Breast epithelium (tissue), 4 donors: ENCODE measurements around the gene KRTAP2-4. TPM values are rescaled to one million over a fixed set of nuclear protein-coding genes. Genes with fewer than 3 reads are reported as not detected.
"Not testable (repeated sequence)": the region's sequence is repeated elsewhere in the genome, so short reads cannot be mapped to it uniquely, and the experiment has no call there.

Experiments used
- DNase-seq, 2 donors: peaks; one replicate each; pipeline ENCODE4 v3.0.0-alpha.2; 2019; ENCODE audit warnings: low spot score in 2 of 2
- H3K27ac ChIP-seq, 2 donors: fragments of 200-600 bp; sonication (generic) in 1 of 2; one replicate each; pipeline ENCODE4 v1.5.1; 2016 to 2019; ENCODE audit warnings: mild to moderate bottlenecking in 1 of 2
- H3K27me3 ChIP-seq, 2 donors: fragments of 200-600 bp; sonication (generic) in 1 of 2; one replicate each; pipeline versions ENCODE4 v1.5.1 to v1.6.0; 2017 to 2019; ENCODE audit warnings: control low read depth in 1 of 2, mild to moderate bottlenecking in 1 of 2
- H3K36me3 ChIP-seq: fragments of 200-600 bp; one replicate; pipeline ENCODE4 v1.5.1; 2019
- H3K4me1 ChIP-seq, 2 donors: fragments of 200-600 bp; sonication (generic); one replicate each; pipeline ENCODE4 v1.5.1; 2016 to 2019; ENCODE audit warnings: control low read depth in 1 of 2
- H3K4me3 ChIP-seq, 3 donors: fragments of 200-600 bp; sonication (generic); 1 replicate in 2 of 3; 2 replicates in 1 of 3; pipeline ENCODE4 v1.5.1; 2016 to 2019; ENCODE audit warnings: mild to moderate bottlenecking in 3 of 3, moderate library complexity in 2 of 3
- H3K9me3 ChIP-seq, 2 donors: fragments of 200-600 bp; sonication (generic) in 1 of 2; one replicate each; pipeline ENCODE4 v1.5.1; 2016 to 2019; ENCODE audit warnings: control low read depth in 1 of 2
- CTCF ChIP-seq, 3 donors: fragments of 450-650 bp; IDR thresholded peaks; one replicate each; pipeline ENCODE4 v1.5.1; 2016 to 2017; ENCODE audit warnings: antibody characterized with exemption in 3 of 3, mild to moderate bottlenecking in 3 of 3, moderate library complexity in 3 of 3
- POLR2A ChIP-seq: fragments of 450-650 bp; IDR thresholded peaks from one replicate; pipeline ENCODE4 v1.6.1; 2016; ENCODE audit warnings: antibody characterized with exemption, mild to moderate bottlenecking, moderate library complexity
- POLR2AphosphoS5 ChIP-seq, 3 donors: sonication (generic); formaldehyde crosslinking; IDR thresholded peaks; one replicate each; pipeline ENCODE4 v1.6.1; 2017; ENCODE audit warnings: antibody characterized with exemption in 3 of 3
- intact Hi-C: fragments of 100-400 bp; cut with DNase I; formaldehyde crosslinking; loops from one replicate; pipeline ENCODE4 v1.15.1; 2023; ENCODE audit warnings: low total_unique reads
- total RNA-seq, 3 donors: library from RNA; depleted of rRNA; stranded (reverse); fragments of >200 nt; gene quantifications; one replicate each; pipeline ENCODE4 v1.1.0, GENCODE V29; 2016

KRTAP2-4 gene
- total RNA-seq, 3 donors from 2014 or later: not detected

GRCh38 chr17:41096055-41096454 lies 30.4 kb upstream of the KRTAP2-4 start:
- TF ChIP-seq CTCF (IDR thresholded peaks at IDR 0.05): no peak
- no peak for TF ChIP-seq POLR2AphosphoS5 (IDR thresholded peaks at IDR 0.05)
- TF ChIP-seq POLR2A: no peak
- no peak overlapping the region for H3K27ac ChIP-seq
- no peaks in the 10 kb centered on the region for H3K27me3 ChIP-seq
- no peaks in the 10 kb centered on the region for H3K9me3 ChIP-seq
- intact Hi-C loops: no loop called here
- H3K36me3 ChIP-seq: no peaks in the 10 kb centered on the region
- DNase-seq: no peak
- no peaks in the 10 kb centered on the region for H3K4me1 ChIP-seq
- H3K4me3 ChIP-seq: no peak overlapping the region

- H3K4me3 ChIP-seq, intact Hi-C loops, DNase-seq, H3K36me3 ChIP-seq, H3K27ac ChIP-seq, H3K9me3 ChIP-seq, H3K4me1 ChIP-seq, H3K27me3 ChIP-seq: not testable (repeated sequence)
These were observed 23.2 kb upstream of the KRTAP2-4 start for GRCh38 chr17:41088760-41089352.

DNA sequence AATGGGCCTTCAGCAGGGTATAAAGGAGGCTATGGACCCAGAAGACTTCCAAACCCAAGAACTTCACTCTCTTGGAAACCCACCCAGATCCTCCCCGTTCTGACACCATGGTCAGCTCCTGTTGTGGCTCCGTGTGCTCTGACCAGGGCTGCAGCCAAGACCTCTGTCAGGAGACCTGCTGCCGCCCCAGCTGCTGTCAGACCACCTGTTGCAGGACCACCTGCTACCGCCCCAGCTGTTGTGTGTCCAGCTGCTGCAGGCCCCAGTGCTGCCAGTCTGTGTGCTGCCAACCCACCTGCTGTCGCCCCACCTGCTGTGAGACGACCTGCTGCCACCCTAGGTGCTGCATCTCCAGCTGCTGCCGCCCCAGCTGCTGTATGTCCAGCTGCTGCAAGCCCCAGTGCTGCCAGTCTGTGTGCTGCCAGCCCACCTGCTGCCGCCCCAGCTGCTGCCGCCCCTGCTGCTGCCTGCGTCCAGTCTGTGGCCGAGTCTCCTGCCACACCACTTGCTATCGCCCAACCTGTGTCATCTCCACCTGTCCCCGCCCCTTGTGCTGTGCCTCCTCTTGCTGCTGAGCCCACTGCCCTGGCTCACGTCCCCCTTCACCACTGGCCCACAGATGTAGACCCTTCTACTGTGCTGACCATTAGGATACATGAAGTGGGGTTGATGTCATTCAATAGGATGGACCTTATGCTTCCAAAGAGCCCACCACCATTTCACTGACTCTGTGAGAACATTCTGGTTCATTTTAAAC lies 18.6 kb upstream of the KRTAP2-4 start, which contains the start of gene KRTAP4-7:
TSS of gene KRTAP4-7 (plus strand) at position 51 of the 757 bp plus-strand sequence. CDS start at position 108, 57 bp downstream.
- H3K27me3 ChIP-seq, H3K4me3 ChIP-seq, DNase-seq, intact Hi-C loops, H3K36me3 ChIP-seq, H3K4me1 ChIP-seq, H3K27ac ChIP-seq, H3K9me3 ChIP-seq: not testable (repeated sequence)

- H3K27me3 ChIP-seq, H3K9me3 ChIP-seq, H3K27ac ChIP-seq, H3K4me1 ChIP-seq, DNase-seq, H3K4me3 ChIP-seq, H3K36me3 ChIP-seq, intact Hi-C loops: not testable (repeated sequence)
These were observed 17.7 kb upstream of the KRTAP2-4 start for GRCh38 chr17:41083427-41083826.

DNA sequence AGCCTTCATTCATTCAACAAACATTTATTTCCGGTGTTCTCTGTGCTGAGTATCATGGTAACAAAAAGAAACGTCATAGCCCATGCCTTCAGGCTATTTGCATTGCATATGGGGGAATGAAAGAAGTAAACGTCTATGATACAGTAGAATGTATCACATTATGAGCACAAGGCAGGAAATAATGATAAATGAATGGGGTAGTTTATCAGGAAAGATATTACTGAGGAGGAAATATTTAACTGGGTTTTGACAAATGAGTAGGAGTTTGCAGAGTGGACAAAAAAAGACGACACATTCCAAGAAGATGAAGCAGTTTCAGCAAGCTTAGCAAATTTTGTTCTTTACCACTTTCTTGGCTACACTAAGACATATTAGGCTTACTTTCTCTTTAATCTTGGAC lies 16.9 kb upstream of the KRTAP2-4 start:
- H3K4me3 ChIP-seq: no peak overlapping the region
- TF ChIP-seq CTCF (IDR thresholded peaks at IDR 0.05) (no peak), POLR2AphosphoS5 (IDR thresholded peaks at IDR 0.05) (no peak), POLR2A (no peak)
- intact Hi-C loops: no loop called here
- no peaks in the 10 kb centered on the region for H3K9me3 ChIP-seq
- no peaks in the 10 kb centered on the region for H3K4me1 ChIP-seq
- no peaks in the 10 kb centered on the region for H3K36me3 ChIP-seq
- DNase-seq: no peak
- no peak overlapping the region for H3K27ac ChIP-seq
- H3K27me3 ChIP-seq: no peaks in the 10 kb centered on the region

DNA sequence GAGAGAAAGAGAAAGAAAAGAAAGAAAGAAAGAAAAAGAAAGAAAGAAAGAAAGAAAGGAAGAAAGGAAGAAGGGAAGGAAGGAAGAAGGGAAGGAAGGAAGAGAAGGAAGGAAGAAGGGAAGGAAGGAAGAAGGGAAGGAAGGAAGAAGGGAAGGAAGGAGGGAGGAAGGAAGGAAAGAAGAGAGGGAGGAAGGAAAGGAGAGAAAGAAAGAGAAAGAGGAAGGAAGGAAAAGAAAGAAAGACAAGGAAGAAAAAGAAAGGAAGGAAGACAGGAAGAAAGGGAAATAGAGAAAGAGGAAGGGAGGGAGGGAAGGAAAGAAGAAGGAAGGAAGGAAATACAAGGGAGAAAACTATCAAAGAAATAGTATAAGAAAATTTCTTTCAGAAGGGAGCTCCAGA lies 11.1 kb upstream of the KRTAP2-4 start:
- H3K4me3 ChIP-seq: no peak overlapping the region
- TF ChIP-seq POLR2AphosphoS5 (IDR thresholded peaks at IDR 0.05): no peak
- TF ChIP-seq CTCF (IDR thresholded peaks at IDR 0.05): no peak
- TF ChIP-seq POLR2A: no peak
- no peak for DNase-seq
- no peaks in the 10 kb centered on the region for H3K4me1 ChIP-seq
- intact Hi-C loops: no loop called here
- H3K36me3 ChIP-seq: no peaks in the 10 kb centered on the region
- H3K9me3 ChIP-seq: no peaks in the 10 kb centered on the region
- no peaks in the 10 kb centered on the region for H3K27me3 ChIP-seq
- no peak overlapping the region for H3K27ac ChIP-seq
